PFSK-1 (cell line): ENCODE measurements around the gene PYROXD2.

Experiments
- POLR2AphosphoS5 ChIP-seq: IDR thresholded peaks from 2 replicates; pipeline ENCODE4 v1.6.1; 2012; ENCODE audit warnings: low read depth, mild to moderate bottlenecking, control low read depth, low read length, moderate library complexity
- SIN3A ChIP-seq: IDR thresholded peaks from 2 replicates; pipeline ENCODE4 v1.6.1; 2012; ENCODE audit warnings: mild to moderate bottlenecking, low read length, moderate library complexity, borderline replicate concordance; ENCODE audit not compliant: insufficient read depth

- TF ChIP-seq SIN3A, result no peak
- no peak for TF ChIP-seq POLR2AphosphoS5
Measured at GRCh38 chr10:98378722-98379121, 36.3 kb downstream of the PYROXD2 start.
